Superior temporal gyrus (tissue), 1 donor: ENCODE results near the gene DNAJC18.
A peak's percentile ranks its signal among the peaks of the same experiment; 100 is the strongest.
"Not testable (repeated sequence)": the region's sequence is repeated elsewhere in the genome, so short reads cannot be mapped to it uniquely, and the experiment has no call there.

Experiments
- DNase-seq: peaks from one replicate; pipeline ENCODE4 v3.0.0-alpha.2; 2016; ENCODE audit errors: extremely low spot score

The DNAJC18 gene

DNA sequence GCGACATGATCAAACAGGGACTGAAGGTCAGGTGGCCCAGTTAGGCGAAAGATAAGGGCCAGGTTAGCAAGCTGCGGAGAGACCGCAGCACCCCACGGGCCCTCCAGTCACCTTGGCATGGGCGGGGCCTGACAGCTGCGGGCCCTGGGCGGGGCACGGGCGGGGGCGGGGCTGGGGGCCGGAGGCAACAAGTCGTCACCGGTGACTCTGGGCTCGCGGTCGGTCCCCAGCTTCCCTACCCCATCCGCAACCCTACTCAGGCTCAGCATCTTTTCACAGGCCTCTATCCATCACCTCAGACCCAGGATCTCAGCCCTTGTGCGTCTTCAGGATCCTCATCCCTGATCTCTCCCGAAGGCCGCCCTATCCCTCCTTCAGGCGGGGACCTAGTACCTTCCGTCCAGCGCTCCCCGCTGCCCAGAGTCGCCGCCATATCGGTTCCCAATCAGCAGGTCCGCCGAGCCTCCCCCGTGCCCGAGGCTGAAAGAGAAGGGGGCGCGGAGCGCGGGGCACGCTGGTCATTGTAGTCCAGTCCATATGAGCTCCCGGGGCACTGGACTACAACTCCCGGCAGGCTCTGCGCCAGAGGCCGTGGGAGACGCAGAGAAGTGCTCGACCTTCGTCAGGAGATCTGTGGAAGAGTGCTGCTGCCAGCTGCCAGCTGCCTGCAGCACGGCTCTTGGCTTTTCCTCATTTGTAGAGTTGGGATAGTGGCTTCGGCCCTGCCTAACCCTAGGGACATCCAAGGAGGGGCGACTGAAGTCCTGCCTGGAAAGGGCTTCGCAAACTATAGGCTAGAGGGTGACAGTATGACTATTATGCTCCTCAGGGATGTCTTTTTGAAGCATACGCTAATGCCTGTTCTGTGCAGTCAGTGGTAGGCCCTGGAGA is at the start of gene DNAJC18:
Gene DNAJC18, minus strand, starts transcription at position 513 of the 891 bp plus-strand sequence. Its CDS starts 80 bp downstream, at position 433.
- peak; percentile 97 for DNase-seq

DNA sequence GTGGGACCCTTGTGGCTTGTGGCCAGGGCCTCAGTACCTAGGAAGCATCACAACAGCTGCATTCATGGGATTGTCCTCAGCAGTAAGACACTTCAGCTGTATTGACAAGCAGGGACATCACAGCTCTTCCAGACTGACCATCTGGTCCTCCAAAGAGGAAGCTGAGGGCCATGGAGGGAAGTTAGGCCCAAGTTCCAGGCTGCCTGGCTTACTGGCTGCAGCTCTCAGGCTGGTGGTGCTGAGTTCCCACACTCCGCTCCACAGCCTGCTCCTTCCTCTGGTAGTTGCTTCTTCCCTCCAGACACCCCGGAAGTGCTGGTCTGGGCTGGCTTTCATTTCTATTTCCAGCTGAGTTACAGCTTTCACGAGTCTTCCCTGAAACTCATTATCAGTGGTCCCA is 48.9 kb upstream of the DNAJC18 start:
- no peak for DNase-seq

DNA sequence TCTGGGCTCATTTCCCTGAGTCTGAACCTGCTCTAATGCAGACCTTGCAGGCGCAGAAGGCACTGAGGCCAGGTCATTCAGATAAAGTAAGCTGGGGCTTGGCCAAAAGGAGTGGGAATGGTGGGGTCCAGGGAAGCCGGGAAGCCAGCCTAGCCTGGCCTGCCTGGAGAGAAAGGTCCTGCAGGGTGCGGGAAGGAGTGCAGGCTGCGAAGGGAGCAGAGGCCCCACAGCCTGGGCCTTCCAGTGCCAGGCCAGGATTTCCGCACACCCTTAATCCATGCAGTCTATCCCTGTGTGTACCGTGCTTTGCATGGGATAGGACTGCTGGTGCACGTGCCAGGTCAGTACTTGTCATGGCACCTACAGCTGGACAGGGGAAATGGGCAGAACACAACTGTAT is 46.9 kb upstream of the DNAJC18 start:
- DNase-seq, result no peak

DNA sequence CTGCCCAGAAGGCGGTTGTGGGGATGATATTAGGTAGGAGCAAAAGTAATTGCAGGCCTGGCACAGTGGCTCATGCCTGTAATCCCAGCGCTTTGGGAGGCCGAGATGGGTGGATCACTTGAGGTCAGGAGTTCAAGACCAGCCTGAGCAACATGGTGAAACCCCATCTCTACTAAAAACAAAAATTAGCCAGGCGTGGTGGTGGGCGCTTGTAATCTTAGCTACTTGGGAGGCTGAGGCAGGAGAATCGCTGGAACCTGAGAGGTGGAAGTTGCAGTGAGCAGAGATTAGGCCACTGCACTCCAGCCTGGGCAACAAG is 43.5 kb upstream of the DNAJC18 start:
- DNase-seq, result not testable (repeated sequence)

DNA sequence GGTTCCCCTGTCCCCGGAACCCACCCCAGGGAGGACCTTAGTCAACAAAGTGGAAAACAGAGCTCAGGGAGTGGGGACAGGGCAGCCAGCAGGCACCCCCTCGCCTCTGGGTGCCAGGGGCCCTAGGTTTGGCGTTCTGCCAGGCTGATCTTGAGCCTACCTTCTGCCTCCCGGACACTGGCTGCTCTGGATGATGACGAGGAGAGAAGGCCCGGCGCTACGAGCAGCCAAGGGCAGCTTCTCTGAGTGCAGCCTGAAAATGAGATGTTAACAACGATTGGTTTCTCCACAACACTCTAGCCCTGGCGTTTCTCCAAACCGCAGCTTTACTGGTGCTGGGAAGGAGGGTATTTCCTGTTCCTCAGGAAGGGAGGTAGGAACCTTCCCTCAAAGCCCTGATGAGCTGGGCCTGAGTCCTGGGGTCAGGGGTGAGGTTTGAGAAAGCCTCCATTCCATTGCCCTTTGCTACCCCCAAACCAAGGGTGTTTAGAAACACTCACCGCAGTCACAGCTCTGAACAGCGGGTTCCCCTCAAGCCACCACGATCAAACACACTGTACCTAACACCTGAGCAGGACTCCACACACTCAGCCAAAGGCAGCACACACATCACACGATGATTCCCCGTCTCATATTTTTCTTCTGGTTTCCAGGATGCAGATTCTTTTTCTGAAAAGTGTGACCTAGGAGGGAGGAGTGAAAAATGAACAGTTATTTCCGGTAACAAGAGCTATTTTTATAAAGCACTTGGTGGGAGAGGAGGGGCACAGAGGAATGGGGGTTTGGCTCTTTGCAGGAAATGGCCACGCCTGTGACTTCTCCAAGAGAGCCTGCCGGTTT is 42.9 kb upstream of the DNAJC18 start, which contains the start of gene STING1:
Gene STING1, minus strand, starts transcription at position 709 of the 840 bp plus-strand sequence. CDS start 1,054 bp downstream, outside the sequence.
- no peak for DNase-seq

DNA sequence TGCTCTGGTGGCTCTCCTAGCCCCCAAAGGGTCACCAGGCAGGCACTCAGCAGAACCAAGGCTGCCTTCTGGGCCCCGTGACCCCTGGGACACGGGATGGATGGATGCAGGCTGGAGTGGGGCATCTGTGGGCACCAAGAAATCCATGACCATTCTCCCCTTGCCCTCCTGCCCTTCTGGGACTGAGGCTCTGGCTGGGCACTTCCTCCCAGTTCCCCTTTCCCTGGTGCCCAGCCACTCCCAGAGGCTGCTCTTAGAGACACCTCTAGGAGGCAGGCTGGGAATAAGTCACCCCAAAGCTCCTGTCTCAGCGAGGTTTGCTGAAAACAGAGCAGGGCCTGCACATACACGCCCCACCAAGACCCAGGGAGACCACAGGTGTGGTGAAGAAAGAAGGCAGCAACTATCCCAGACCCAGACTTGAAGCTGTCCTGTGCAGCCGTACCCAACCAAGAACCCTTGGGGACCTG is 42.3 kb upstream of the DNAJC18 start:
- no peak for DNase-seq

DNA sequence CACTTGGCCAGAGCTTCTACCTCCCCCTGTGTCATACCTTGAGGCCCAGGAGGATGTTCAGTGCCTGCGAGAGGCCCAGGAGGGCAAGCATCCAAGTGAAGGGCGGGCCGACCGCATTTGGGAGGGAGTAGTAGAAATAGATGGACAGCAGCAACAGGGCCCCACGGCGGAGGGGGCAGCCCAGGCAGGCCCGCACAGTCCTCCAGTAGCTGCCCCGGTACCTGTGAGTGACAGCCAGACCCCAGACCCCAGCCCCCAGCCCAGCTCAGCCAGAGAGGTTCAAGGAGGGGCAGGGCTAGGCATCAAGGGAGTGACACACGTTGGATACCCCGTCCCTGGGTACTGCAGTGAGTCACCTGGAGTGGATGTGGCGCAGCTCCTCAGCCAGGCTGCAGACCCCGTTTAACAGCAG is 41.8 kb upstream of the DNAJC18 start:
- DNase-seq, result no peak

DNA sequence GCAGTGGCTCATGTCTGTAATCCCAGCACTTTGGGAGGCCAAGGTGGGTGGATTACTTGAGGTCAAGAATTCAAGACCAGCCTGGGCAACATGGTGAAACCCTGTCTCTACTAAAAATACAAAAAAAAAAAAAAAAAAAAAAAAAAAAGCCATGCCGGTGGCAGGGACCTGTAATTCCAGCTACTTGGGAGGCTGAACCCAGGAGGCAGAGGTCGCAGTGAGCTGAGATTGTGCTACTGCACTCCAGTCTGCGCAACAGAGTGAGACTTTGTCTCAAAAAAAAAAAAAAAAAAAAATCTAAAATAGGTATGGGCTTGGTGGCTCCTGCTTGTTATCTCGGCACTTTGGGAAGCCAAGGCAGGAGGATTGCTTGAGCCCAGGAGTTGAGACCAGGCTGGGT is 40.4 kb upstream of the DNAJC18 start:
- DNase-seq, result not testable (repeated sequence)

DNA sequence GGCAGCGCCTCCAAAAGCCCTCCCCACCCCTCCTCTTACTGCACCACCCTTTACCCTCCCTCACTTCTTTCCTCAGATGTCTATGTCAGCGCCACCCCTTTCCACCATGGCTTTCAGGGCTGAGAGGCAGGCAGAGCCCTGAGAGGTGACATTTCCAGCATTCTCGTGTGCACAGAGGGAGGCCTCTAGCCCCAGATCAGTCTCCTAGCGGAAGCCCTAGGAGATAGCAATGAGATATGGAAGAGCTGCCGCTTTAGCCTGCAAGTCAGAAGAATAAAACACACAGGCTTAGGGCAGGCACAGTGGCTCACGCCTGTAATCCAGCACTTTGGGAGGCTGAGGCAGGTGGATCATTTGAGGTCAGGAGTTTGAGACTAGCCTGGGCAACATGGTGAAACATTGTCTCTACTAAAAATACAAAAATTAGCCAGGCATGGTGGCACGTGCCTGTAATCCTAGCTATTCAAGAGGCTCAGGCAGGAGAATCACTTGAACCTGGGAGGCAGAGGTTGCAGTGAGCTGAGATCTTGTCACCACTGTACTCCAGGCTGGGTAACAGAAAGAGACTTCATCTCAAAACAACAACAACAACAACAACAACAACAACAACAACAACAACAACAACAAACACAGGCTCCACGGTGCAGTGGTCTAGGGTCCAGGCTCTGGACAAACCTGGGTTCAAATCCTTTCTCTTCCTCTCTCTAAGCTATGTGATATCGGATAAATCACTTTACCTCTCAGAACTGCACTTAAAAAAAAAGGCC is 39.5 kb upstream of the DNAJC18 start:
- not testable (repeated sequence) for DNase-seq

DNA sequence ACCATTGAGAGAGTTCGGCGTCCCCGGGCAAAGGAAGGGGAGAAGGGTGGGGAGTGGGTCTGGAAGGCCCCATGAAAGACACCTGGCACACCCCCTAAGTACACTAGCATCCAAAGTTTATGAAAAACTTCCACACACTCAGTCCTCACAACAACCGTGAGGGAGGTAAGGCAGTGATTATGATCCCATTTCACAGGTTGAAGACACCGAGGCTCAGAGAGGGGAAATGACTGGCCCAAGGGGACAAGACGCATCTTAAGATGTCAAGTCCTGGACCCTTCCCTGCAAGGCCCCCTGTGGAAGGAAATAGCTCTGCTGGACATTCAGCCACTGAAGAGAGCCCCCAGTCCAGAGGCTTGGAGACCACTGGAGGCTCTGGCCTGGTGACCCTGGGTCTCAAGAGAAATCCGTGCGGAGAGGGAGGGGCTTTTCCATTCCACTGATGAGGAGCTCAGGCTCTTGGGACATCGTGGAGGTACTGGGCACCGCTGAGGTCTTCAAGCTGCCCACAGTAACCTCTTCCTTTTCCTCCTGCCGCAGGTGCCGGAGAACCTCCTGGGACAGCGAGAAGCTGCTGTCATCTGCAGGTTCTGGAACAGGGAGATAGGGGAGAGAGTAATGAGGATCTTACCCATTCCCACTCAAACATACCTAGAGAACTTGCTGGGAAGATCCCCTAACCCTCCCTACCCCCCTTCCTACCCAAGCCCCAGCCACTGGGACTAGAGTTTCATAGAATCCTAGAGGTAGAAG is 36.7 kb upstream of the DNAJC18 start:
- no peak for DNase-seq

DNA sequence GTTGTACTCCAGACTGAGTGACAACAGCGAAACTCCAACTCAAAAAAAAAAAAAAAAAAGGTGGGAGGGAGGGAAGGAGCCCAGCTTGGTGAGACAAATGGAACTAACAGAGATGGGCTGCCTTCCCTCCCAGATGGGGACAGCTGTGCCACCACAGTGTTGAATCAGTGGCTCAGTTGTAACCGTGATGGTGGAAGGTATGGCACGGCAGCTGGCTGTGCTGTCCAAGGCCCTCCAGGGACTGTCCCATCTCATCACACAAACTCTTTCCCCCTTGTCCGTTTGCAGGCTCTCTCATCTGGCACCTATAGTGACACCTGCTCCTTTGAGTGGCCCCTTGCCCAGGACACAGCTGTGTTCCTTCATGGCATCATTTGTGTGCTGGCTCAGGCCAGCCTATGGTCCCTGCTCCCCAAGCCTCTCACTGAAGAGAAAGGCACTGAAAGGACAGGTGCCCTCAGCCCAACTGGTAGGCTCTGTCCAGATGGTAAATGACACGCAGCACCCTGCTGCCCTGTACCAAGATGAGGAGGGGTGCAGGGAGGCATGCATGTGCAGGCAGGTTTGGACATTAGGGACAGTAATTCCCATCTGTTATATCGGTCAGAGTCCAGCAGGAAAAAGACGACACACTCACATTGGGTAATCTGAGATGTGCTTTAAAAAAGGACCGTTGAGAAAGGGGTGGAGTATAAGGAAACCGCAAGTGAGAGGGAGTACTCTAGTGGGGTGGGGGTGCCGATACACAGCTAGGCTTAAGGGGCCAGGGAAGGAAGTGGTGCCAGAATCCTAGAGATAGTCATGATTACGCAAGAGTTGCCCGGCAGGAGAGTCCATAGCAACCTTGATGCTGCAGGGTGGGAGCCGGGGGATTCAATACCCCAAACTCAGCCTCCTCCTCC is 35.8 kb upstream of the DNAJC18 start:
- no peak for DNase-seq

DNA sequence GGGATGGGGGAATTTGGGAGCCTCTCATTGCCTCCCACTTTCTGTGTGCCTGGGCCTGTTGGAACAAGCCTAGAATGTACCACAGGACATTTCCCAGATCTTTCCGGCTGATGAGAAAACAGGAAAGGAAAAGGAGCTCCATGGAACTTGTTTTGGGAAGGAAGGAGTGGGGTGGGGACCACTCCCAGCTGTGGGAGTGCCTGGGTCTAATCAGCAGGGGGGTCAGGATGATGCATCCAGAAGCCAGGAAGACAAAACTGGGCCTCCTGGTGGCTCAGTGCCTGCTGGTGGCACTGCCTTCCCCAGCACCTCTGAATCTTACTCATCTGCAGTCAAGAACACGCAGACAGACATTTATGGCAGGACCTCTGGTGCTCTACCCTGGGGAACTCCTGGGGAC is 34.2 kb upstream of the DNAJC18 start:
- DNase-seq, result no peak

DNA sequence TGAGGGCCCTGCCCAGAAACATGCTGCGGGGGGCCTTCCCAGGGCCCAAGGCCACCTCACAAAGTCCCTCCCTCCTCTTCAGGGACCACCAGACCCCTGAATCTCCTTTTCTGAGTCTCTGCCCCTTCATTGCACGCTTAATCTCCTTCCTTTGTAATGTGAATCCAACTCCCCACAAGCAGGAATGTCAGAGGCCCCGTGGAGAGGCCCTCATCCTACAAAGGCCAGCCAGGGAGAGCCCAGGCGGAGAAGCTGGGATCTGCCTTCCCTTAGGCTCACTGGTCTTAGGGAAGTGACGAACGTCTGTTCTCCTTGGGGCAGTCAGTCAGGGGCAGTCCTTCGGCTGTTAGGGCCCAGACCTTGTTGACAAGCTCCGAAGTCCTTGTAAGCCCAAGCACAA is 33.8 kb upstream of the DNAJC18 start:
- DNase-seq, result no peak

DNA sequence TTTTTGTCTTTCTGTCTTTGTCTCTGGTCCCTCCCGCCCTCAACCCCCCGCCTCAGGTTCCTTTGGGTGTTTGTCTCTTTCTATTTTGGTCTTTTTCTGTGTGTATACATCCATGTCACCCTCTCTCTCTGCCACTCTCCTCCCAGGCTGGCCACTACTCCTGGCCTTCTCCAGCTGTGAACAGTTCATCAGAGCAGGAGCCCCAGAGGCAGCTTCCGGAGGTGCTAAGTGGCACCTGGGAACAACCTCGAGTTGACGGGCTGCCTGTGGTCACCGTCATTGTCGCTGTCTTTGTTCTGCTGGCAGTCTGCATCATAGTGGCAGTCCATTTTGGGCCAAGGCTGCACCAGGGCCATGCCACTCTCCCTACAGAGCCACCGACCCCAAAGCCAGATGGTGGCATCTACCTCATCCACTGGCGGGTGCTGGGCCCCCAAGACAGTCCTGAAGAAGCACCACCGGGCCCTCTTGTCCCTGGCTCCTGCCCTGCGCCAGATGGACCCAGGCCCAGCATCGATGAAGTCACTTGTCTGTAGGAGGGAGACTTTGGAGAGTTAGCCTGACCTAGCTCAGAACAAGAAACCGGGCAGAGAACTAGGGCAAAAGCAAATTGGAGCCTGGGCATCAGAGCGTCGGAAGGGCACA is 33.2 kb upstream of the DNAJC18 start:
- DNase-seq, result no peak

DNA sequence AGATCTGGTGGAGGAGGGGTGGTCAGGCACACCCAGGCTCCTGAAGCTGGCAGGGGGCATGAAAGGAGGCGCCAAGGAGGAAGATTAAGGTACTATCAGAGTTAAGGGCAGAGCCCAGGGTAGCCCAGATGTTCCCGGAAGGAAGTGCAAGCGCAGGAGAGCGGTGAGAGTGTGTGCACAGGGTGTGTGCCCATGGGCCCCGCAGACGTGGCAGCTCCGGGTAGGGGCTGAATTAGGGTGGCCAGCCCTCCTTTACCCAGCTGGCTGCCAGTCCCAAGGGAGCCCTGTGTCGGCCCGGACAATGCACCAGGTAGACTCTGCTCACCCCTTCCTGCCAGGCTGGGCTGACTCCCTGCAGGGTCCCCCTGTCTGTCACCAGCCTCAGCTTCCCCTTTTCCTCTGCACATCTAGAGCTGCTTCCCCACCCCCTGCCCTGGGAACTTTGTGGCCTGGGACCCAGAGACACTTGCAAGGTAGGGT is 31.5 kb upstream of the DNAJC18 start, which contains the start of gene SMIM33:
Gene SMIM33, plus strand, starts transcription at position 184 of the 480 bp plus-strand sequence. Its CDS starts 118 bp downstream, at position 302.
- DNase-seq, result no peak

DNA sequence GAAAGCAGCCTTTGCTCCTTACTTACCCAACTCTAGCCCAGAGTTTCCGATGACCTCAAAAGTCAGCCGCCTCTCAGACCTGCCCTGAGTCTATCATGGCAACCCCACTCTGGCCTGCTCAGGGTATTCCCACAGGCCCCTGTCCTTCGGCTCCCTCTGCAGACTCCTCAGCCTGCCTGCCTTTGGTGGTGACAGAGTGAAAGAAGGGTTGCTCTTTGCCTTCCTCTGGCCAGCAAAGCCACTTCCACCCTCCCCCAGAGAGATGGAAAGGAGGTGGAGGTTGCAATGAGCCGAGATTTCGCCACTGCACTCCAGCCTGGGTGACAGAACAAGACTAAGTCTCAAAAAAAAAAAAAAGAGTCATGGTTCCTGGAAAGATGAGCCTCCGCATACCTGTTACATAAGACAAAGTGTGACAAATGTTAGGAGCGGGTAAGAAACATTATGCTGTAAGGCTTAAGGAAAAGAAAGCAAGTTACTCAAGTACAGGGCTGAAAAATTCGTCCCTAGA is 29.2 kb upstream of the DNAJC18 start:
- DNase-seq, result peak; percentile 18

DNA sequence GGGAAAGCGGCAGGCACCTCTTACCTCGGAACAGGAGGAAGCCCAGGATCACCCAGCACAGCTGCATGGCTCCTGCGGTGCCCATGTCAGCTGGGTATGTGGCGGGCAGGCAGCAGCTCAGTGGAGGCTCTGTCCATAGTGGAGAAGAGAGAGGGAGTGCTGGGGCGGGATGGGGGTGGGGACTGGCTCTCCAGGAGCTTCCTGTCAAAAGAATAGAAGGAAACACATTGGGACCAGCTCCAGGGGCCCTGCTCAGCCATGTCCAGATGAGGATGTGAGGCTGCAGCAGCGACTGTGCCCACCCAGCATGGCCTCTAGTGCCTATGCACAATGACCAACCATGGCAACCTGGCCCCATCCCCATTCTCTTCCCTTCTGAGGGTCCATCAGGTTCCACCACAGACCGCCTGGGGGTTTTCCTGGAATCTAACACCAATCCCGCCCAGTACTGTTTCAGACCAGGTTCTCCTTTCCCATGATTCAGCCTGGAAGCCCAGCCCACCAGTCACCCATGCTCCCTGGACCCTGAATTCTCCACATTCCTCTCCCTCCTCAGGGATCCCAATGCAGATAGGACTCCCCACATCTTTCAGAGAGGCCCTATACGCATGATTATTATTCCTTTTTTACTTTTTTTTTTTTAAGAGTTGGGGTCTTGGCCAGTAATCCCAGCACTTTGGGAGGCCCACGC is 23.4 kb upstream of the DNAJC18 start, which contains the start of gene ECSCR:
Gene ECSCR, minus strand, starts transcription at position 158 of the 691 bp plus-strand sequence. Its CDS starts 73 bp downstream, at position 85.
- DNase-seq, result no peak

DNA sequence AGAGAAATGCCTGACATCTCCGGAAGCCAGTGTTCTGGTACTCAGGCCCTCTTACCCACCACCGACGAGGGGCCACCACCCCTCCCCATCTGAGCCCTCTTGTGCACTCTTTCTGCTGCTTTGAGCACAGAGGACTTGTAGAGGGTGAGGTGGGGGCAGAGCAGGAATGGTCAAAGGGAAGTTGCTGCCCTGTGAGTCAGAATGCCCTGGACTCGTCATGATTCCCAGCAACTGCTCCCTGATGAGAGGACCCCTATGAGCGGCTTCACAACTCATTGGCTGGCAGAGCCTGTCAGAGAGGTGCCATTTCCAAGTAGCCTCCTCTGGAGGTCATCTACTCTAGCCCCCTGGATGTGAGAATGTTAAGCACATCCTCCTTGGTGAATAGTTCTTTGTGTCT is 22.4 kb upstream of the DNAJC18 start:
- DNase-seq, result no peak
